Epithelial cell of proximal tubule (primary cell): ENCODE data around the gene SRGAP3. TPM values are rescaled to one million over a fixed set of nuclear protein-coding genes. Genes with fewer than 3 reads are reported as not detected.

ENCODE experiments used
- DNase-seq: peaks from one replicate; pipeline ENCODE4 v3.0.0-alpha.2; 2011; ENCODE audit warnings: low read depth
- H3K4me3 ChIP-seq: 2 replicates; pipeline ENCODE4 v1.5.1; 2011; ENCODE audit warnings: low read depth, mild to moderate bottlenecking, low read length
- total RNA-seq: library from RNA; depleted of rRNA; stranded (reverse); fragments of >200 nt; gene quantifications from 2 replicates; pipeline ENCODE4 v1.2.3, GENCODE V29; 2015
- TF ChIP-seq, protein P1 (sequence below): conservative IDR thresholded peaks from 2 replicates; pipeline ENCODE4 v1.5.1; 2012; ENCODE audit warnings: low read depth, mild to moderate bottlenecking, low read length

Gene SRGAP3
- total RNA-seq, 1 donor from 2014 or later: 3.4 TPM

DNA sequence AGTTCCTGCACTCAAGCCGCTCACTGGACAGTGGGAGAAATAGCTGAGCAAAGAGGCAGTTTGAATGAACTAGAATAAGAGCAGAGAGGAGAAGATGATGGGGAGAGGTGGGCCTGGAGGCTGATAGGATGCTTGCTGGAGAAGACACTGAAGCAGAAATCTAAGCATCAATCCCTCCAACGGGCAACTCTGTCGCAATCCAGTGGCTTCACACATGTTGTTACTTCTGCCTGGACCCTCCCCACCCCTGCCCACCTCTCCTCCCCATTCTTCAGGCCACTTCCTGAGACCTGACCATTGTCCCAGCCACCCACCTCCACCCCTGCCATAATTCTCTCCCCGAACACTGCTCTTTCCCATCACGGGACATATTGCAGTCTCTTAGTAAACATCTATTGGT lies 76.0 kb downstream of the SRGAP3 start:
- no peak for DNase-seq
- TF ChIP-seq, protein P1, sequence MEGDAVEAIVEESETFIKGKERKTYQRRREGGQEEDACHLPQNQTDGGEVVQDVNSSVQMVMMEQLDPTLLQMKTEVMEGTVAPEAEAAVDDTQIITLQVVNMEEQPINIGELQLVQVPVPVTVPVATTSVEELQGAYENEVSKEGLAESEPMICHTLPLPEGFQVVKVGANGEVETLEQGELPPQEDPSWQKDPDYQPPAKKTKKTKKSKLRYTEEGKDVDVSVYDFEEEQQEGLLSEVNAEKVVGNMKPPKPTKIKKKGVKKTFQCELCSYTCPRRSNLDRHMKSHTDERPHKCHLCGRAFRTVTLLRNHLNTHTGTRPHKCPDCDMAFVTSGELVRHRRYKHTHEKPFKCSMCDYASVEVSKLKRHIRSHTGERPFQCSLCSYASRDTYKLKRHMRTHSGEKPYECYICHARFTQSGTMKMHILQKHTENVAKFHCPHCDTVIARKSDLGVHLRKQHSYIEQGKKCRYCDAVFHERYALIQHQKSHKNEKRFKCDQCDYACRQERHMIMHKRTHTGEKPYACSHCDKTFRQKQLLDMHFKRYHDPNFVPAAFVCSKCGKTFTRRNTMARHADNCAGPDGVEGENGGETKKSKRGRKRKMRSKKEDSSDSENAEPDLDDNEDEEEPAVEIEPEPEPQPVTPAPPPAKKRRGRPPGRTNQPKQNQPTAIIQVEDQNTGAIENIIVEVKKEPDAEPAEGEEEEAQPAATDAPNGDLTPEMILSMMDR: no peak
- no peak overlapping the region for H3K4me3 ChIP-seq

DNA sequence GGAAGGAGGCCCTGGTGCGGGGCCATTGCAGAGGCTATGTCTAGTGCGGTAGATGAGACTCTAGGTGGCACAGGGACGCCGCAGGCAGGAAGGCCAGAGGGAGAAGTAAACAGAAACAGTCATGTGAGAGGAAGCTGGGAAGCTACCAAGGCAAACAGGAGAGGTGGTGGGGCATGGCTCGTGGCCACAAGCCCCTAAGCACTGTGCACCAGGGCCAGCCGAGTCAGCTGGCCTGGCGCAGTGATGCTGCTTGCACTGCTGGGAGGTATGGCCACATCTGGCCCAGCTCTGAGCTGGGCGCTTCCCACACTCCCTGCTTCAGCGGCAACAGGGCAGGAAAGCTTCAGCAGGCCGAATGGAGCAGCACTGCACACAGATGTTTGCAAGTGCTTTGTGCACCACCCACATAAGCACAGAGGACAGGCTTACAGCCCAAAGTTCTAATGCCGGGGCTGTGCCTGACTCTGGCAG lies 76.6 kb downstream of the SRGAP3 start:
- H3K4me3 ChIP-seq: no peak overlapping the region
- TF ChIP-seq, protein P1: no peak
- DNase-seq: no peak

DNA sequence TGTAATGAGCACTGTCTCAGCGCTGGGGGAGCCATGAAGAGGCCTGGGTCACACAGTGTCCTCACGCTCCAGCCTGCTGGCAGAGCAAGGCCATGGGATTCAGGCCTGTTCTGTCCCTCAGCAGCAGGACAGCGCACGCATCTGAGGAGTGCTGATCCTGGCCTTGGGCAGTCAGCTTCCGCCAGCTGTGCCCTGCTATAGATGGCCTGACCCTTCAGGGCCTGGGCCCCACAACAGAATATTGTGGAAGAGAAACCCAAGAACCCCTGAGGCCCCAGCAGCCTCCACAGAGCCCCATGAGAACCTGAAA lies 78.6 kb downstream of the SRGAP3 start:
- TF ChIP-seq, protein P1: no peak
- no peak overlapping the region for H3K4me3 ChIP-seq
- no peak for DNase-seq

DNA sequence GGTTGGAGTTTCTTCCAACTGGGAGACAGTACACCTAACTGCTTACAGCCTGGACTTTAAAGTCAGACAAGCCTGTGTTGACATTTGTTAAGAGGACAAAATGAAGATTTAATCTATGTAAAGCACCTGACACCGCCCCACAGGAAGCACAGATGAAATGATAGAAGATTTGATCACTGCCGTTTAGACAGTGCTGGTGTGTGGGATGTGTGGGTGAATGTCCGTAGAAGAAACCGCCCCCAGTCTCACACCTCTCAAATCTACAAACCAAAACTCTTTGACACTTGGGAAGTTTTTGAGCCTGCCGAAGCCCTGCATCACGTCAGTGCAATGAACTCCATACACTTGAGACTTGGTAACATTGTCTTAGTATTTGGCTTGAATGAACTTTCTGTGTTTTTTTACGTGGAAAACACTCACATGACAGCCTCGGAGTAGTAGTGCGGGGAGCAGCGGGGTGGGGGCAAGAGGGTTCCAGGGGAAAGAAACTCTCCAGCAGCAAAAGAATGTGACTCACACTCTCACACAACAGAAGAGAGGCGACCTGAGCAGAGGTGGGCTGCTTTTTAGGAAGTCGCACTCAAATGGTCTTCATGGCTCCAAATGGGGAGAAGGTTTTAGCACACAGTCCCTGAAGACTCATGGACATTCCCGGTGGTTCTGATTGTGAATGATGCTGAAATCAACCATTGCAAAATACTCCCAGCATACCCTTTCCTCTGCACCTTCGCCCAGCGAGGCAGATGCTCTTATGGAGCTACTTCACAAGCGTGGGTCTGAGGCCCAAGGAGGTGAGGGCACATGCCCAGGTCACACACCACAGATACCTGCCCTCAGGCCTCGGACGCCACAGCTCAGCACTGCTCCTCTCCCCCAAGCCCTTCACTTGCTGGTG lies 79.2 kb downstream of the SRGAP3 start:
- TF ChIP-seq, protein P1: no peak

DNA sequence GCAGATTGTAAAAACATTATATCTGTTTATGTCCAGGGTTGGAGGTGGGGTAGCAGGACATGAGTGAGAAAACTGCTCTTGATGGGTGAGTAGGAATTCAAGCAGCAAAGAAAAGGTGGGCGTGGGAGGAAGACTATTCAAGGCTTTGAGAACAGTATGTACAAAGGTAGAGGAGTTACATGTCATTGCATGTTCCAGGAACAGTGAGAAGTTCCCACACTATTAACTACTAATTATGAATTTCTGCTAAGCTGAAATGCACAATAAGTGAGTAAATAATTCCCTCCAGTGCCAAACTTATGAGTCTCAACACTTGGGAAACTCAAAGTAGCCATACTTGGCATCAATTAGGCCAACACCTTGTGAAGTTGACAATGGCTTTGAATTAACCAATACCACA lies 80.1 kb downstream of the SRGAP3 start:
- H3K4me3 ChIP-seq: no peak overlapping the region
- no peak for DNase-seq
- TF ChIP-seq, protein P1: no peak

More for the DNA sequence above, 79.2 kb downstream of the SRGAP3 start:
- no peak for DNase-seq
- H3K4me3 ChIP-seq: no peak overlapping the region

DNA sequence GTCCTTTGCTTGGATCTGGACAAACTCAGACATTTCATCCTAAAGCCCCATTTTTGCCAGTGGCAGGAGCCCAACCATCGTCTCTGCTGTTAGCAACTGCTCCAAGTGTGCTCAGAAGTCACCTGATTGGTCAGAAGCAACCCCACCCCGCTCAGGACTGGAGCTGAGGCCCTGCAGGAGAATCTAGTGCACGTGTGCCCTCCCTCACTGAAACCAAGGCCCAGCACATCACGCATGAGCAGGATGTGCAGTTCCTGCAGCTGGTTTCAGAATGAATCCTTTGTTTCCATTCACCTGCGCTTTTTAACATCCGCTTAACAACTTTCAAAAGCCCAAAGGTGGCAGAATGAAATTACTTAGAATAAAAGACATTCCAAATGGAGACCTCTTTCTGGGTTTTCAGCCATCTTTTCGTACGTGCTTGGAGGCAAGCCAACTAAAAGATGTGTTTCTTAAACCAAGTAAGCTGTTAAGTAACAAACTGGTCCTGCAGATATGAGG lies 81.2 kb downstream of the SRGAP3 start:
- TF ChIP-seq, protein P1: no peak
- DNase-seq: no peak
- H3K4me3 ChIP-seq: no peak overlapping the region
